GM19328 (cell line): Measurements from ENCODE around the gene PIK3C2G.
"Not testable (repeated sequence)": the region's sequence is repeated elsewhere in the genome, so short reads cannot be mapped to it uniquely, and the experiment has no call there.

Experiments
- ATAC-seq: cut with Tn5 transposase; IDR thresholded peaks from one replicate; pipeline ENCODE4 v1.9.1; 2021; ENCODE audit warnings: mild to moderate bottlenecking, moderate library complexity; ENCODE audit not compliant: unreplicated experiment

PIK3C2G gene

DNA sequence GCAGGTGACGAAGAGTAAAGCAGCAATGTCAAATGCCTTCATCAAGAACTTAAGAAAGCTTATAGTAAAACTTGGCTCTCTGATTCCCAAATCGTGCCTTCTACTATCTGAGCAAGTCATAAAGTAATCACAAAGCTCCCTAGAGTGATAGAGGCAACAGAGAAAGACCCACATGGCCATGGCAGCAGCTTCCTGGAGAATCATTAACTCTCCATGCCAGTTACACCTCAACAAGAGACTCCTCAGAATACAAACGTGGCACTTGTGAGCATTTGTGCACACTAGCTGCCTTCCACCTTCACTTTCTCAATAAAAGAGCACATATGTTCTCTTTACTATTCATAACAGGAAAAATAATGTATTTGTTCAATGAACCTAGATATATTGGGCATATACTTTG is 428.5 kb downstream of the PIK3C2G start:
- no peak for ATAC-seq

DNA sequence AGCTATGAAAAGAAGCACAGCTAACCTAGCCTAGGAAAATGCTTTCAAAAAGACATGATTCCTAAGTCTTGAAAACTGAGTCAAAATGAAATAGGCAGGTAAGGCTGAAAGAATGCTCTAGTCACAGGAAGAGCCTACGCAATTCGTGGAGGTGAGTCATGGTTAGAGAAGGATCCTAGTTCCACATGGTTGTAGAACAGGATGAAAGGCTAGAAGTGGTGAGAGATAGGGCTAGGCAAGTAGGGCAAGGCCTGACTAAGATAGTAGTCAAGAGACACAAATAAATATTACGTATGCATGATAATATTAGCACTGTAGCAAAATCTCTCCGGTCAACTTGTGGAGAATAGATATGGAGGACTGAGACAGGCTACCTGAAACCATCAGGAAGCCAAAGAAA is 429.3 kb downstream of the PIK3C2G start:
- no peak for ATAC-seq

DNA sequence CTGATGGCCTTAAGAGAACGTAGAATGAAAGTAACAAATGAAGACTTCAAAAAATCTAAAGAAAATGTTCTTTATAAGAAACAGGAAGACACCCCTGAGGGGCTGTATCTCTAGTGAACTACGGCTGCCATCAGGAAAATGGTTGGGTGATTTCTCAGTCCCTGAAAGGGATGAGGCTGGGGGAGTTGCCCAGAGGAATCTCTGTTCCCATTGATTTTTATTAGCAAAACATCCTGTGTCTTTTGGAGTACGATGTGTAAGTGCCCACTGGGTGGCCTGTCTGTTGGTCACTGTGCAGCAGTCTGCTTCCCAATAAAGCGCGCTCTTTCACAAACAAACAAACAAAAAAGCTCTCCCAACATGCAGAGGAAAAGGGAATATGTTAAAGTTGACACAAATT is 432.7 kb downstream of the PIK3C2G start:
- ATAC-seq = not testable (repeated sequence)

DNA sequence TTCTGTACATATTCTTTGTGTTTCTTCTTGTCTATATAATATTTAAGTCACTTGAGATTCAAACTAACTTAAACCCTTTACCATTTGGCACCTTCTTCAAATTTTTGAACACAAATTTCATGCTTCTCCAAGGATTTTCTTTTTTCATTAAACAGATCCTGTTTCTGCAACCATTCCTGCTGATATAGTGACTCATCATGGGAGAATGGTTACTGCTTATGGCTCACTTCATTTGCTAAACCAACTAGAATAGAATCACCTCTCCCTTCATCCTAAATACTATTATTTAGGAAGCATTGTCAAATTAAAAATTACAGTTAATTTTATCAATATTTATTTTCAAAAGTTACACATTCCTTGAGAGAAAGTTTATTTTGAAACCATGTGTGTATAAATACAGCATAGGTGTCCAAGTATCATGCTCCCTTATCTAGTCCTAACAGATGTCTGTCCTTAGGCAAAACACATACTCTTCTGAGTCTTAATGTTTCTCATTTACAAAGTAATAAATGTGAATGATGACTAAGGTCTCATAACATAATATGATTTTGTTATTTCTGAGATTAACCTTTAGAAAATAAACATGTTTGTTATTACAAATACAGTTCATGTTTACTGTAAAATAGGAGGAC is 435.8 kb downstream of the PIK3C2G start:
- ATAC-seq = no peak
